NCI-H82 treated with DMSO at 0.1 percent for 48 hours (cell line): ENCODE results near the gene PTK7.
A peak's percentile ranks its signal among the peaks of the same experiment; 100 is the strongest.
"Not testable (repeated sequence)": the region's sequence is repeated elsewhere in the genome, so short reads cannot be mapped to it uniquely, and the experiment has no call there.

ENCODE experiments used
- DNase-seq: peaks from one replicate; lab custom pipeline; 2025; ENCODE audit not compliant: unreplicated experiment; lab: John Stamatoyannopoulos, UW

PTK7 gene

GRCh38 chr6:43117466-43117865 lies 41.4 kb downstream of the PTK7 start:
- not testable (repeated sequence) for DNase-seq

GRCh38 chr6:43119482-43119881 lies 43.4 kb downstream of the PTK7 start:
- DNase-seq, result no peak

- peak; percentile 19 for DNase-seq
Measured at GRCh38 chr6:43120101-43120763, 44.1 kb downstream of the PTK7 start.

GRCh38 chr6:43120944-43121913 lies 45.1 kb downstream of the PTK7 start:
- no peak for DNase-seq

- no peak for DNase-seq
Measured at GRCh38 chr6:43122146-43122545, 46.0 kb downstream of the PTK7 start.

- DNase-seq, result no peak
Measured at GRCh38 chr6:43123461-43124314, 47.6 kb downstream of the PTK7 start.

- DNase-seq, result no peak
Measured at GRCh38 chr6:43124481-43124880, 48.4 kb downstream of the PTK7 start.

GRCh38 chr6:43125119-43125518 lies 49.0 kb downstream of the PTK7 start:
- DNase-seq, result no peak

- no peak for DNase-seq
Measured at GRCh38 chr6:43125555-43125954, 49.4 kb downstream of the PTK7 start.

GRCh38 chr6:43127180-43127579 lies 51.1 kb downstream of the PTK7 start:
- no peak for DNase-seq

GRCh38 chr6:43127877-43128276 lies 51.8 kb downstream of the PTK7 start:
- no peak for DNase-seq

- no peak for DNase-seq
Measured at GRCh38 chr6:43128926-43129325, 52.8 kb downstream of the PTK7 start.

GRCh38 chr6:43129434-43130194 lies 53.5 kb downstream of the PTK7 start:
- no peak for DNase-seq

- DNase-seq, result no peak
Measured at GRCh38 chr6:43130429-43130828, 54.3 kb downstream of the PTK7 start.

- DNase-seq, result not testable (repeated sequence)
Measured at GRCh38 chr6:43131379-43131778, 55.3 kb downstream of the PTK7 start.

GRCh38 chr6:43138267-43138666 lies 62.2 kb downstream of the PTK7 start:
- DNase-seq, result no peak

GRCh38 chr6:43139973-43140372 lies 63.9 kb downstream of the PTK7 start:
- not testable (repeated sequence) for DNase-seq

GRCh38 chr6:43141644-43142043 lies 65.5 kb downstream of the PTK7 start:
- DNase-seq, result no peak

GRCh38 chr6:43142101-43142500 lies 66.0 kb downstream of the PTK7 start:
- DNase-seq, result no peak
